GM19395 (cell line): ENCODE data around the gene STAU1.
"Not testable (repeated sequence)": the region's sequence is repeated elsewhere in the genome, so short reads cannot be mapped to it uniquely, and the experiment has no call there.

Experiments used
- ATAC-seq: cut with Tn5 transposase; IDR thresholded peaks from one replicate; pipeline ENCODE4 v1.9.1; 2021; ENCODE audit warnings: mild to moderate bottlenecking, moderate library complexity; ENCODE audit not compliant: unreplicated experiment

The STAU1 gene

DNA sequence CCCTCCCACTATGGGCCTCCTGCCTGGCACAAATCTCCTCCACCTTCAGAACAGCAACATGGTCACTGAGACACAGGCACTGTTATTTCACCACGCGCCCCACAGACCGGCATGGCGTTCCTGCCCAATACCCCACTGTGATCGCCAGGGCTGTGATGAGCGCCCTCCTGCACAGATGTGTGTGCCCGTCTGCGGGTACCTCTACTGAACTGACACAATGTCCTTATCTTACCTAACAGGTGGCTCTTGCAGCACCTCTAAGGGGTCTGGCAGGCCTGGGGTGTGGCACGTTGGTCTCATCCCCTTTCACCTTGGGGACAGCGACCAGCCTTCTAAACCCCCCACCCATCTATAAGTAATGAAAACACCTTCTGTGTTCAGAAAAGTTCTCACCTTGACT is 64.2 kb downstream of the STAU1 start:
- ATAC-seq, result no peak

DNA sequence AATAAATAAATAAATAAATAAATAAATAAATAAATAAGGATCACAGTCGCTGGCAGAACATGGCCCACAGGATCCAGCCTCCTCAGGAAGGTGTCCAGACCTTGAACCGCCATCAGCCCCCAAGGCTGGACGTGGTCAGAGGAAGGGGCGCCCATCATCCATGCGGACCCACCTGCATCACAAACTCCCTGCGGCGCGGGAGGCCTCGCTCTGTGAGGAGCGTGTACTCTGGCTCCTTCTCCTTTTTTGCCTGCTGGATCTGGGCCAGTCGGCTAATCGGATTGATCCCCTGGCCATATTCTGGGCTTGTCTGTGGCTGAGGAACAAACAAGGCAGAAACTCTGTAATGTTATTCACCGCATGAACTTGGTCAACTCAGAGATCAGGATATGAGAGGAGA is 65.2 kb downstream of the STAU1 start:
- ATAC-seq, result no peak

DNA sequence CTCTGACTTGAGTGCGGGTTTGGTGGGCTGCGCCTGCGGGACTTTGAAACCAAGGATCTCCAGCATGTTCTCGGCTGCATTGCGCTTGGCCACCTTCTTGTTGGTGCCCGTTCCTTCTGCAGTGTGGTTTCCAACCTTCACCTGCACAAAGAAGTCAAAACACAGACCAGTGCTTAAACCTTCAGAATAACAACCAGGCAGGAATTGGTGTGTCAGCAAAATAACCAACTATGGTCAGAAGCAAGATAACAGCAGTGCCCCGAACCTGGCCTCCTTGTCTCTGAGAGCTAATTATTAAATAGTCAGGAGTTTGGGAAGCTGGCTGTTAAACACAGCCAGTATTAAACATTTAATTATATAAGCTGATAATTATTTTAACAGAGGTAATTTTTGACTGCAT is 68.1 kb downstream of the STAU1 start:
- no peak for ATAC-seq

DNA sequence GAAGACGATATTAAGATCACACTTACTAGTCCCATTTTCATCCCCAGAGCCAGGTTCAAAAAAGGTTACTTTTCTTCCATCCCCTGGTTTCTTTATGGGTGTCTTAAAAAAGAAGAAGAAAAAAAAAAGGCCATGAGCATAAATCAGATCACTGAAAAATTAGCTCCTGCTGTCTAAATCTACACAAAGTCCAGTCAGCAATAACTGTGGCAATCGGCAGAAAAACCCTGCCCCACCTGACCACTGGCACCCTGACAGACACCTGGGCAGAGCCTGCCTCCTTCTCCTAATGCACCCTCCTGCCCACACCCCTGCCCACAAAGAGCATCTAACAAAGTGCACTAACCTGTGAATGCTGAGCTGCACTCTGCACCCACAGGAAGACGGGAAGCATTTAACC is 69.8 kb downstream of the STAU1 start:
- no peak for ATAC-seq

DNA sequence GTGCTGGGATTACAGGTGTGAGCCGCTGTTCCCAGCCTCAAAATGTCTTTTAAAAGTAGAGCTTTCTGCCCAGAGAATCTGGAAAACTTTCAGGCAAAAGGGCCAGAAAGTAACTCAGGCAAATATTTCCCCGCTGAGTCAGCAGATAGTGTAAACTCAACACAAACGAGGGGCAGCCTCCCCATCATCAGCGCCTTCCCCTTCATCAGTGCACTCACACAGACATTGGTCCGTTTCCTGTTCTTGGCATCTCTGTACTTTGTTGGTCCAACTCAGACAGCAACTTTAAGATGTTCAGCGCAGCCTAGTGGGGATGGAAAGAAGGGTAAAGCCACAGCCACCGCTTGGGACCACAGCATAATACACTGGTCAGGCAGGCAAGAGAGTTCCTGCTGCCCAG is 72.6 kb downstream of the STAU1 start:
- ATAC-seq, result no peak

DNA sequence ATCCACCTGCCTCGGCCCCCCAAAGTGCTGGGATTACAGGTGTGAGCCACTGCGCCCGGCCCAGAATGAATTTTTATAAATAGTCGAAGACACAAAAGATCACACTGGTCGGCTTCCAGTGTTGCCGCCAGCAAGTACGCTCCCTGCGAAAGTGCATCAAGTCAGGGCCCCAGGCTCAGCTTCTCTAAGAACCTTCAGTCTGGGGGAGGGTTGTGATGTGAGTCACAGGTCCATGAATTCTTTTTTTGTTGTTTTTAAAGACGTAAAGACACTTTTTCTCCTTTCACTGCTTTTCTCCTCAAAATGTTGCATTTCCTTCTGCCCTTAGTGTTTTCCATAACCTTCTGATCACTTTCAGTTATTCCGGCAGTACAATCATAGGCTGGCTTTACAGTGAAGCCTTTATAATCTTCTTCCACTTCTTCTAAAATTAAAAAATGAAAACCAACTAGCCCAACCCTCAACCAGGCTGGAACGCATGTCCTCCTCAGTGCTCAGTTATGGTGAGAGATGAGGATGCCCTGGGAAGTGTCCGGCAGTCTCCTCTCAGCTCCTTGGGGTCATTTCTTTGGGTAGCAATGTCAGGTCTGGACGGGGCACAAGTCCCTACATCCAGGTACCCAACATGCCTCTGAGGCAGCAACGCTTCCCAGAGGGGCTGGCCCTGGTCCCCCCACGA is 75.4 kb downstream of the STAU1 start:
- ATAC-seq, result no peak

DNA sequence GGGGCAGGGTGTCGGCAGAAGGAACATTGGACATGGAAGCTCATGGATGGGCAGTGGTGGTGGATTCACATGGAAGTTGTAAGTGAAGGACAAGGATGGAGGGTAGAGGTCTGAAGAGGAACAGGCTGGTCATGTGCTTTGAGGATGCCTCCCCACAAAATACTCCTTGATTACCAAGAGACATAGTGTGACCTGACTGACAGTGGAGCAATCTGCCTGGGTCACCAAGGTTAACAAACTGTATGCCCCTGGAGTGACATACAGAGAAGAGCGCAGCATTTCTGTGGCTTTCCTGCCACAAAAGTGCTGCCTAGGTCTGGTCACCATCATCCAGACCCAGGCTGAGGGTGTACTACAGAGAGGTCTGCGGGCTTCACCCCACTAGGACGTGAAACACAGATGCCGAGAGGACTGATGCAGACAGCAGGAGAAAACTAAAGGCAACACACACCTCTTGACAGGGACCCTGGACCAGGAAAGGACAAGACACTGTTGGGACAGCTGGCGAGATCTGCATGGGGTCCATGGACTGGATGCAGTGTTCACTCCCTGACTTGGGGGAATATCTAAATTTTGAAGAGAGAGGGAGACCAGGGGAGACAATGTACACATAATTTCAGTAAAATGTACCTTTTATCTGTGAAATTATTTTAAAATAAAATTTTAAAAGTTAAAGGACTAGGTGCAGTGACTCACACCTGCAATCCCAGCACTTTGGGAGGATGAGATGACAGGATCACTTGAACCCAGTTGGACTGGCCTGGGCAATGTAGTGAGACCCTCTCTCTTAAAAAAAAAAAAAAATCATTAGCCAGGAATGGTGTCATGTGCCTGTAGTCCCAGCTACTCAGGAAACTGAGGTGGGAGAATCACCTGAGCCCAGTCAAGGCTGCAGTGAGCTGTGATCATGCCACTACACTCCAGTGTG is 77.1 kb downstream of the STAU1 start:
- ATAC-seq, result no peak

DNA sequence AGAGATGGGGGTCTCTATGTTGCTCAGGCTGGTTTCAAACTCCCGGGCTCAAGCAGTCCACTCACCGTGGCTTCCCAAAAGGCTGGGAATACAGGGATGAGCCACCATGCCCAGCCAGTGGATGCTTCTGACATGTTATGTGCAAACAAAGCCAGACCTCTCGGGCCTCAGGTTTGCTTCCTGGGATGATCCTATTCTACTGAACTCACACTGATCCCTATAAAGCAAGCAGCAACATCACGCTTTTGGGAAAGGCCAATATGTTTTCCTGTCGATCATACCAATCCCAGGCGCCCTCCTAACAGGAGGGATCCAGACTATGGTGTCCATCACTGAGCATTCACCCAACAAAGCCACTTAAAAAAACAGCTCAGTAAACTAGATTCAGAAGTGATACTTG is 81.8 kb downstream of the STAU1 start:
- ATAC-seq, result no peak

DNA sequence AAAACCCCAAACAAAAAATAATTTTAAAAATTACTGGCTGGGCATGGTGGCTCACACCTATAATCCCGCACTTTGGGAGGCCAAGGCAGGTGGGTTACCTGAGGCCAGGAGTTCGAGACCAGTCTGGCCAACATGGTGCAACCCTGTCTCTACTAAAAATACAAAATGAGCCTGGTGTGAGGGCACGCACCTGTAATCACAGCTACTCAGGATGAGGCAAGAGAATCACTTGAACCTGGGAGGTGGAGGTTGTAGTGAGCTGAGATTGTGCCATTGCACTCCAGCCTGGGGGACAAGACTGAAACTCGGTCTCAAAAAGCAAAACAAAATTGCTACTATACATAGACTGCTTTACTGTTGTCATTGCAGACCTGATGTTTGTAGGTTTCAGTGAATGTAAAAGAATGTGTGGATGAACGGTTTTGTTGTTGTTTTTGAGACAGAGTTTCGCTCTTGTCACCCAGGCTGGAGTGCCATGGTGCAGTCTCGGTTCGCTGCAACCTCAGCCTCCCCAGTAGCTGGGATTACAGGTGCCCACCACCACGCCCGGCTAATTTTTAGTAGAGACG is 83.1 kb downstream of the STAU1 start:
- ATAC-seq, result not testable (repeated sequence)

DNA sequence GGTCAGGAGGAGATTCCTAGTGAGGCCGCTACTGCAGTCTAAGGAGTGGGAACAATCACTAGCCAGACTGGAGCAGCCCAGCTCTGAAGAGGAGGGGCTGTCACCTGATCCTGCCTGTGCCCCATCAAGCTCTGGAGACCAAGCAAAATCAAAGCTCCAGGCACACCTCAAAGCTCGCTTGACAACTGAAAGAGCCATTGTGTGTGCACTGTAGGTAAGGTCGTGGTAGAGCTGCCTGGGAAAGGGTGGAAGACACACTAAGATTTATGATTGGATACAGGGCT is 83.8 kb downstream of the STAU1 start:
- no peak for ATAC-seq

DNA sequence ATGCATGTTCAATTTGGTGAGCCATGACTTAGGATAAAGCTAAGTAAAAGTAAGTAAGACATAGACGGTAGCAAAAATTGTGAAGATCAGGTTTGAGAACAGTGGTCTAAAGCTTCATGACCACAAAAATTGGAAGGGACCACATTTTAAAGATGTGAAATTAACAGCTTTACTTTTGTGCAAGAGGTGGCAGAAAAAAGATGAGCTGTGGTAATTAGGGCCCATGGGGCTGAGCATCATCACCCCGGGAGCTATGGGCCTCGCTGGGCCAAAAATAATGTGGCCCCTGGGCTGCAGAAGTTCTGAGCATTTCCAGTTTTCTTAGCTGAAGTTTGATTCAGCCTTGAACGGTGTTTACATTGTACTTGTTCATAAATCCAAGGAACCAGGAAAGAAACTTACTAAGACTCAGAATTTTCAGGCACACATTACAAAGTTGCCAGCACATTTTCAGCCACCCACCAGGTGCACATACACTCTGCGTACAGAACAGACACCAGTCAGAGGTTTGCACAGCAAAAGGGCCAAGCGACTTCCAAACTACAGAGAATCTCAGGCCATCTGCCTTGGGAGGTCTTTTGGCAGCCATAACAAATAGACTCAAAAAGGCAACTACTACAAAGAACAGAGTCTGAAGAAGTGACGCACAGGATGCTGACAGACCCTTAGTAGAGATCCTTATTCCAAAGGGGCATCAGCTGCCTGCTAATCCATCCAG is 84.3 kb downstream of the STAU1 start:
- ATAC-seq, result no peak

DNA sequence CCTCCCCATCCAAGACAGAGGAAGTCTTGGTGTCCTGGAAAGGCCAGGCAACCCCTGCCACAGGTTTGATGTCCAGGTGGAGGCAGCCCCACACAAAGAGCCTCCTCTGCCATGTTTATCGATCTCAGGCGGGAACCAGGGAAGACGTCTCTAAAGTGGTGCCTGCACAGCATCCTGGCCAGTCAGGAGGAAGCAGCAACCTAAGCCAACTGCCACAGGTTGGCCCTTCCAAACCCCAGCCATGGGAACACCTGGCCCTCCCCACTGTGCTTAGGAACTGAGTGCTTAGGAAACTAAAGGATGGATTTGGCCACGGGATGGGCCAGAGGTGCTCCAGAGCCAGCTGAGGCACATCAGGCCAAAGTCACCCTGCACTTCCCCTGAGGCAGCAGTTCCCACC is 85.1 kb downstream of the STAU1 start:
- no peak for ATAC-seq

DNA sequence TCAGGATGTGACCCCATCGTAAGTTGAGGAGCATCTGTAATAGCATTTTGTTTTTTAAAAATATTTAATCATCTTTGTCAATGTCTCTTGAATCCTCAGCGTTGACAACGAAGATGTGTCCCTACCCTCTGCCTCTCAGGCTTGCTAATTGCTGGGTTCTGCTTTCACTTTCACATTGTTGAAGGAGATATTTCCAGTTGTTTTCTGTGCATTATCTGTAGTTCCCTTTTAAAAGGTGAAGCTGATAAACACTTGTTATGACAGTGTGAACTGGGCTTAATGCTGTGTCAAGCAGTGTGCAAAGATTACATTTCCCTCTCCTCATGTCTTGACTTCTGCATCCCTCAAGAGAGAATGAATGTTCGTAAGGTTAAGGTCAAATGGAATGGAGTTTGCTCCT is 87.2 kb downstream of the STAU1 start:
- ATAC-seq, result no peak

DNA sequence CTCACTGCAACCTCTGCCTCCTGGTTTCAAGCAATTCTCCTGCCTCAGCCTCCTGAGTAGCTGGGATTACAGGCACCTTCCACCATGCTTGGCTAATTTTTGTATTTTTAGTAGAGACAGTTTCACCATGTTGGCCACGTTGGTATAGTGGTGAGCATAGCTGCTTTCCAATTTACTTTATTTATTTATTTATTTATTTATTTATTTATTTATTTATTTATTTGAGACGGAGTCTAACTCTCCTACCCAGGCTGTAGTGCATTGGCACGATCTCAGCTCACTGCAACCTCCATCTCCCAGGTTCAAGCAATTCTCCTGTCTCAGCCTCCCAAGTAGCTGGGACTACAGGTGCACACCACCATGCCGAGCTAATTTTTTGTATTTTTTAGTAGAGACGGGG is 87.8 kb downstream of the STAU1 start:
- not testable (repeated sequence) for ATAC-seq

DNA sequence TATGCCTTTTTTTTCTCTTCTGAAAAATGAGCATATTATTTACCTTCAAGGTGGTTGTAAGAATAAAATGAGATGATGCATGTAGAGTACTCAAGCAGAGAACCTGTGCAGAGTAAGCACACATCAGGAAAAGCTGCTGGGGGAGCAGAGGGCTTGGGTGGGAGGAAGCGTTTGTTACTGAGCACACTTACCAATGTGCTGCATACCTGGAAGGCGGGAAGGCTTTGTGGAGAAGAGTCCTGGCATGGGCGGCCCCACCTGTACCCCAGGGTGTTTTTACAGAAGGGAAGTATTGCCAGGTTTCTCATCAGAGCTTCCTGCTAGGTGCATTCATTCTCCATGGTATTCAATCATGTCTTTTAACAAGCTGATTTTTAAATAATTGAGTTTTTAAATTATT is 89.1 kb downstream of the STAU1 start:
- no peak for ATAC-seq

DNA sequence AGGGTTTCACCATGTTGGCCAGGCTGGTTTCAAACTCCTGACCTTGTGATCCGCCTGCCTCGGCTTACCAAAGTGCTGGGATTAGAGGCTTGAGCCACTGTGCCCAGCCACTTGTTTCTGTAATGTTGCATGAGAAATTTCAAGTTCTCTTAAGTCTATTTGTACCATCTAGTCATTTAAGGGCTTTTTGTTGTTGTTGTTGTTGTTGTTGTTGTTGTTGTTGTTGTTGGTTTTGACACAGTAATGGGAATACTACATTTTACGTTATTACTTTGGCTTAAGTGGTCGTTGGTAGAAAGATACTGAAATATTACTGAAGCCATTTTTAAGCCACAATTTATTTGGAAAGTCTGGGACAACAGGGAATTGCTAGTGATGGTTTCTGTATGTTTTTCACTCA is 90.0 kb downstream of the STAU1 start:
- ATAC-seq, result no peak

DNA sequence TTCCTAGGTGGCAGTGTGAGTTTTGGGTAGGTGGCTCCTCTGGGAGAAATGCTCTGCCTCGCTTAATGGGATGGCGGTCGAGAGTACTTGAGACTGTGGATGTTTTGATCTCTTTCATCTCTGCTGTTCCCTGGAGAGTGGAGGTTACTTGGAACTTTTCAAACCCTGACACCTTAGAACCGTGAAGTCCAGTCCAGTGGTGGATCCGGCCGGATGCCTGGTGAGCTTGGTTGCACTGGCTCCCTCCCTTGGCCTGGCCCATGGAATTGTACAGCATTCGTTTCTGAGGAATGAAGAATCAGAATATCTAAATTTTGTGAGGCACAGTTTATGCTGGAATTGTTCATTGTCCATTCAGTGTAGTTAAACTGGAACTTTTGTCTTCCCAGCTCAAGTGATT is 91.0 kb downstream of the STAU1 start:
- ATAC-seq, result no peak

DNA sequence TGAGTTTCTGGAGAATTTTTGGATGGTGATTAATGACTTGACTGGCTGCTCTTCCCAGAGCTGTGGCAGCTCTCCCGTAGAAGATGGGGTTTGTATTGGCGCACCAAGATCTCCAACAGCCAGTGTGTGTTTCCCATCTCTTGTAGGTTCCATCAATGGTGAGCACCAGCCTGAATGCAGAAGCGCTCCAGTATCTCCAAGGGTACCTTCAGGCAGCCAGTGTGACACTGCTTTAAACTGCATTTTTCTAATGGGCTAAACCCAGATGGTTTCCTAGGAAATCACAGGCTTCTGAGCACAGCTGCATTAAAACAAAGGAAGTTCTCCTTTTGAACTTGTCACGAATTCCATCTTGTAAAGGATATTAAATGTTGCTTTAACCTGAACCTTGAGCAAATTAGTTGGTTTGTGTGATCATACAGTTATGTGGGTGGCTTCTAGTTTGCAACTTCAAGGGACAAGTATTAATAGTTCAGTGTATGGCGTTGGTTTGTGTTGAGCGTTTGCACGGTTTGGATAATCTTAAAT is 91.9 kb downstream of the STAU1 start:
- no peak for ATAC-seq

DNA sequence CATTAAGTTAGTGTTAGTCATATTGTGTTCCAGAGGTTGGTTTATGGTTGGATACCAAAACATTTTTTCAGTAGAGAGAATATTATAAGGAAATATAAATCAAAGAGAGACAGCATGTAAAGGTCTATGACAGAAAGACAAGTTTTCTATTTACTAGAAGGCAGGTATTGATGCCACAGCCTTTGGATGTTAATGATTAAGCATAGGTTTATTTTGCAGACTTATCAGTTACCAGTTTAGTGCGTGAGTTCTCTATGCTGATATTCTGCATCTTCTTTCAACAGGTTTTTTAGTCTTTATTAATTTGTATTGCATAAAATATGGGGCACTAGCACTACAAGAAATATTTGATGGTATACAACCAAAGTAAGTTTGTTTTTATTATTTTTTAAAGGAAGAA is 96.4 kb downstream of the STAU1 start:
- no peak for ATAC-seq

DNA sequence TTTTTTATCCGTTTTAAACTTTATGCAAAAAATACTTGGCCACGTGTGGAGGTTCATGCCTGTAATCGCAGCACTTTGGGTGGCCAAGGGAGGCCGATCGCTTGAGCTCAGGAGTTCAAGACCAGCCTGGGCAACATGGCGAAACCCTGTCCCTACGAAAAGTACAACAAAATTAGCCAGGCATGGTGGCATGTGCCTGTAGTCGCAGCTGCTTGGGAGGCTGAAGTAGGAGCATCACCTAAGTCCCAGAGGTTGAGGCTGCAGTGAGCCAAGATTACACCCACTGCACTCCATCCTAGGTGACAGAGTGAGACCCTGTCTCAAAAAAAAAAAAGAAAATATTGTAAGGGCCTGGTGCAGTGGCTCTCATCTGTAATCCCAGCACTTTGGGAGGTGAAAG is 97.0 kb downstream of the STAU1 start:
- no peak for ATAC-seq

DNA sequence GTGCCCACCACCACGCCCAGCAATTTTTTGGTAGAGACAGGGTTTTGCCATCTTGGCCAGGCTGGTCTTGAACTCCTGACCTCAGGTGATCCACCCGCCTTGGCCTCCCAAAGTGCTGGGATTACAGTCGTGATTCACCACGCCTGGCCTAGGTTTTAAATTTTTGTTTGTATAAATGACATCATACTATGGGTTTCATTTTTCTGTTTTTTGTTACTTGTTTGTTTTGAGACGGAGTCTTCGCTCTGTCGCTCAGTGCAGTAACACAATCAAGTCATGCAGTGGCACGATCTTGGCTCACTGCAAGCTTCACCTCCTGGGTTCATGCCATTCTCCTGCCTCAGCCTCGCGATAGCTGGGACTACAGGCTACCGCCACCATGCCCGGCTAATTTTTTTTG is 105.8 kb downstream of the STAU1 start:
- ATAC-seq, result not testable (repeated sequence)
